Endothelial cell of umbilical vein (primary cell): Measurements from ENCODE around the gene TARP.

Experiments
- BruUV-seq: library from RNA; stranded (reverse); fragments of 400-500 nt; replicated peaks from 2 replicates; lab custom pipeline; 2021; lab: Mats Ljungman, UMichigan
- CTCF ChIA-PET: fragments of 300-600, 350-600 bp; sonication (Branson Sonifier 250); formaldehyde crosslinking; loops from one replicate; lab custom pipeline; 2021; ENCODE audit warnings: antibody characterized with exemption, inconsistent platforms; lab: Charles Lee
- POLR2A ChIA-PET: fragments of 300-600, 350-600 bp; sonication (Branson Sonifier 250); formaldehyde crosslinking; loops from one replicate; lab custom pipeline; 2021; ENCODE audit warnings: antibody characterized with exemption, inconsistent platforms; lab: Charles Lee
- DNase-seq: peaks from one replicate; pipeline ENCODE4 v3.0.0-alpha.2; 2011; ENCODE audit warnings: low read depth, low spot score
- FAIRE-seq: peaks from 2 replicates; lab custom pipeline; 2011; peaks lifted over from hg19 to GRCh38; lab: Jason Lieb, UNC
- H2AFZ ChIP-seq: 2 replicates; pipeline ENCODE4 v1.6.0; 2012; ENCODE audit warnings: low read depth, low read length, control low read depth, inconsistent platforms
- H3K27ac ChIP-seq: 2 replicates; pipeline ENCODE4 v1.5.1; 2011; ENCODE audit warnings: low read depth, mild to moderate bottlenecking, control low read depth, low read length, moderate library complexity; ENCODE audit not compliant: insufficient read depth
- H3K27me3 ChIP-seq, 2 experiments: 2 replicates each; pipeline versions ENCODE4 v1.6.0 to v1.6.1; 2011; ENCODE audit warnings: low read length in 2 of 2, mixed read lengths in 1 of 2; ENCODE audit not compliant: control insufficient read depth in 2 of 2, insufficient read depth in 2 of 2
- H3K36me3 ChIP-seq, 2 experiments: 2 replicates in 1 of 2; 3 replicates in 1 of 2; pipeline ENCODE4 v1.5.1; 2011; ENCODE audit warnings: low read length in 2 of 2, mild to moderate bottlenecking in 1 of 2, moderate library complexity in 1 of 2; ENCODE audit not compliant: control insufficient read depth in 2 of 2, insufficient read depth in 2 of 2; ENCODE audit errors: extremely low read depth in 1 of 2
- H3K4me1 ChIP-seq: 3 replicates; pipeline ENCODE4 v1.5.1; 2011; ENCODE audit warnings: mild to moderate bottlenecking, low read length; ENCODE audit not compliant: control insufficient read depth, insufficient read depth; ENCODE audit errors: extremely low read depth
- H3K4me2 ChIP-seq: 2 replicates; pipeline ENCODE4 v1.6.1; 2011; ENCODE audit warnings: low read length, control low read depth, mixed read lengths; ENCODE audit not compliant: insufficient read depth
- H3K4me3 ChIP-seq, 3 experiments: fragments of 200-600 bp in 1 of 3; sonication (generic), shearing (Covaris generic) in 1 of 3; replicated peaks in 1 of 3; 2 replicates each; pipeline ENCODE4 v1.5.1; 2011 to 2016; ENCODE audit warnings: control low read depth in 3 of 3, low read length in 3 of 3, mild to moderate bottlenecking in 2 of 3, inconsistent platforms in 1 of 3, low read depth in 1 of 3, moderate library complexity in 1 of 3; ENCODE audit not compliant: insufficient read depth in 1 of 3
- H3K79me2 ChIP-seq: 2 replicates; pipeline ENCODE4 v1.6.0; 2012; ENCODE audit warnings: low read length, inconsistent platforms; ENCODE audit not compliant: control insufficient read depth, insufficient read depth
- H3K9ac ChIP-seq: replicated peaks from 2 replicates; pipeline ENCODE3; 2011; ENCODE audit warnings: low read length, control low read depth; ENCODE audit not compliant: insufficient read depth; ENCODE audit errors: extremely low read depth
- H3K9me1 ChIP-seq: replicated peaks from 3 replicates; pipeline ENCODE4 v1.6.0; 2011; ENCODE audit warnings: mild to moderate bottlenecking, low read length; ENCODE audit not compliant: control insufficient read depth, insufficient read depth; ENCODE audit errors: extremely low read depth
- H3K9me3 ChIP-seq: replicated peaks from 2 replicates; pipeline ENCODE4 v1.5.1; 2012; ENCODE audit warnings: low read length, inconsistent platforms; ENCODE audit not compliant: control insufficient read depth, insufficient read depth
- H4K20me1 ChIP-seq: replicated peaks from 2 replicates; pipeline ENCODE3; 2011; ENCODE audit warnings: mild to moderate bottlenecking, low read length; ENCODE audit not compliant: control insufficient read depth, insufficient read depth; ENCODE audit errors: extremely low read depth
- EZH2 ChIP-seq: IDR thresholded peaks from 2 replicates; pipeline ENCODE4 v1.6.1; 2012; ENCODE audit warnings: borderline replicate concordance, low read depth, mild to moderate bottlenecking, moderate library complexity, low read length, inconsistent platforms; ENCODE audit not compliant: severe bottlenecking
- FOS ChIP-seq: IDR thresholded peaks from 2 replicates; pipeline ENCODE4 v1.6.1; 2011; ENCODE audit warnings: mild to moderate bottlenecking, low read length, moderate library complexity, borderline replicate concordance; ENCODE audit not compliant: insufficient read depth
- GATA2 ChIP-seq: IDR thresholded peaks from 2 replicates; pipeline ENCODE4 v1.7.0; 2011; ENCODE audit warnings: low read depth, mild to moderate bottlenecking, moderate library complexity, mixed read lengths, low read length; ENCODE audit not compliant: insufficient read length, insufficient read depth
- JUN ChIP-seq: IDR thresholded peaks from 2 replicates; pipeline ENCODE4 v1.6.1; 2011; ENCODE audit warnings: borderline replicate concordance, low read depth; ENCODE audit not compliant: insufficient read length, insufficient read depth
- MYC ChIP-seq: IDR thresholded peaks from one replicate; pipeline ENCODE4 v1.6.1; 2011; ENCODE audit warnings: mild to moderate bottlenecking, low read depth, low read length
- POLR2A ChIP-seq: IDR thresholded peaks from 2 replicates; pipeline ENCODE4 v1.6.1; 2012; ENCODE audit warnings: low read depth, mild to moderate bottlenecking, control low read depth, low read length
- POLR2AphosphoS5 ChIP-seq: IDR thresholded peaks from 2 replicates; pipeline ENCODE4 v1.6.1; 2012; ENCODE audit warnings: low read depth, mild to moderate bottlenecking, control low read depth, low read length, moderate library complexity; ENCODE audit not compliant: insufficient read depth
- dilution Hi-C: fragments of 300-500 bp; cut with MboI; formaldehyde crosslinking; loops from one replicate; pipeline ENCODE4 v1.15.0; 2019; ENCODE audit warnings: low sequenced_read_pairs; ENCODE audit not compliant: extremely low pct_ligation_motif_present
- intact Hi-C: fragments of 100-400 bp; cut with micrococcal nuclease; formaldehyde crosslinking; loops from one replicate; pipeline ENCODE4 v1.10.0; 2022
- TF ChIP-seq, protein P1 (sequence below), 2 donors: IDR thresholded peaks; 1 replicate in 1 of 2; 2 replicates in 1 of 2; pipeline ENCODE4 v1.5.1; 2011; ENCODE audit warnings: low read length in 2 of 2, mild to moderate bottlenecking in 2 of 2, moderate library complexity in 2 of 2, control low read depth in 1 of 2, inconsistent platforms in 1 of 2, low read depth in 1 of 2; ENCODE audit not compliant: insufficient read depth in 1 of 2; ENCODE audit errors: extremely low read depth in 1 of 2
- TF ChIP-seq, protein P2 (sequence below): IDR thresholded peaks from 2 replicates; pipeline ENCODE4 v1.6.1; 2011; ENCODE audit not compliant: insufficient read depth, insufficient read length

The TARP gene

DNA sequence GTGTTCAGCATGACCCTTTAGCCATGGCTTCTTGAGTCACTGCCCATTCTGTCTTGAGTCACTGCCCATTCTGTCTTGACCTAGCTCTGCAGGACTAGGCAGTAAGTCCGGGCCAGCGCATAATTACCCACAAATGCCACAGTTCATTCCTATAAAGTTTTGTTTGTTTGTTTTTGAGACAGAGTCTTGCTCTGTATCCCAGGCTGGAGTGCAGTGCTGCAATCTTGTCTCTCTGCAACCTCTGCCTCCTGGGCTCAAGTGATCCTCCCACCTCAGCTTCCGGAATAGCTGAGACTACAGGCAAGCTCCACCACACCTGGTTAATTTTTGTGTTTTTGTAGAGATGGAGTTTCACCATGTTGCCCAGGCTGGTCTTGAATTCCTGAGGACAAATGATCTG lies 32.7 kb upstream of the TARP start:
- no peak for FAIRE-seq
- peaks cover 2% of the 10 kb centered on the region in 2 experiments for H3K27me3 ChIP-seq
- BruUV-seq = no TSS peak
- no peak overlapping the region for H3K4me2 ChIP-seq
- no peaks in the 10 kb centered on the region for H3K79me2 ChIP-seq
- no peak for DNase-seq
- H3K27ac ChIP-seq = no peak overlapping the region
- H3K9me3 ChIP-seq = no peaks in the 10 kb centered on the region
- no peaks in the 10 kb centered on the region for H3K36me3 ChIP-seq
- H2AFZ ChIP-seq = no peak overlapping the region
- no peak overlapping the region for H3K4me3 ChIP-seq
- CTCF ChIA-PET = no interaction called here
- dilution Hi-C loops (no loop called here), intact Hi-C loops (no loop called here)
- no peak overlapping the region for H3K9ac ChIP-seq
- no peak for TF ChIP-seq POLR2AphosphoS5
- TF ChIP-seq, protein P1, sequence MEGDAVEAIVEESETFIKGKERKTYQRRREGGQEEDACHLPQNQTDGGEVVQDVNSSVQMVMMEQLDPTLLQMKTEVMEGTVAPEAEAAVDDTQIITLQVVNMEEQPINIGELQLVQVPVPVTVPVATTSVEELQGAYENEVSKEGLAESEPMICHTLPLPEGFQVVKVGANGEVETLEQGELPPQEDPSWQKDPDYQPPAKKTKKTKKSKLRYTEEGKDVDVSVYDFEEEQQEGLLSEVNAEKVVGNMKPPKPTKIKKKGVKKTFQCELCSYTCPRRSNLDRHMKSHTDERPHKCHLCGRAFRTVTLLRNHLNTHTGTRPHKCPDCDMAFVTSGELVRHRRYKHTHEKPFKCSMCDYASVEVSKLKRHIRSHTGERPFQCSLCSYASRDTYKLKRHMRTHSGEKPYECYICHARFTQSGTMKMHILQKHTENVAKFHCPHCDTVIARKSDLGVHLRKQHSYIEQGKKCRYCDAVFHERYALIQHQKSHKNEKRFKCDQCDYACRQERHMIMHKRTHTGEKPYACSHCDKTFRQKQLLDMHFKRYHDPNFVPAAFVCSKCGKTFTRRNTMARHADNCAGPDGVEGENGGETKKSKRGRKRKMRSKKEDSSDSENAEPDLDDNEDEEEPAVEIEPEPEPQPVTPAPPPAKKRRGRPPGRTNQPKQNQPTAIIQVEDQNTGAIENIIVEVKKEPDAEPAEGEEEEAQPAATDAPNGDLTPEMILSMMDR (IDR thresholded peaks at IDR 0.05; ENCODE audit: extremely low read depth in 1 of 2, insufficient read depth in 1 of 2, low read depth in 1 of 2, low read length in 2 of 2) = no peak
- TF ChIP-seq, protein P2, sequence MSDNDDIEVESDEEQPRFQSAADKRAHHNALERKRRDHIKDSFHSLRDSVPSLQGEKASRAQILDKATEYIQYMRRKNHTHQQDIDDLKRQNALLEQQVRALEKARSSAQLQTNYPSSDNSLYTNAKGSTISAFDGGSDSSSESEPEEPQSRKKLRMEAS = no peak
- no peak for TF ChIP-seq JUN
- no peak for TF ChIP-seq MYC
- TF ChIP-seq EZH2 = no peak
- no peak for TF ChIP-seq GATA2
- no peak for TF ChIP-seq POLR2A
- TF ChIP-seq FOS = no peak
- H3K9me1 ChIP-seq = no peaks in the 10 kb centered on the region
- no peaks in the 10 kb centered on the region for H4K20me1 ChIP-seq
- peaks cover 6% of the 10 kb centered on the region for H3K4me1 ChIP-seq
- POLR2A ChIA-PET = no interaction called here
